ENCODE results near the gene DNAH2.

DNA sequence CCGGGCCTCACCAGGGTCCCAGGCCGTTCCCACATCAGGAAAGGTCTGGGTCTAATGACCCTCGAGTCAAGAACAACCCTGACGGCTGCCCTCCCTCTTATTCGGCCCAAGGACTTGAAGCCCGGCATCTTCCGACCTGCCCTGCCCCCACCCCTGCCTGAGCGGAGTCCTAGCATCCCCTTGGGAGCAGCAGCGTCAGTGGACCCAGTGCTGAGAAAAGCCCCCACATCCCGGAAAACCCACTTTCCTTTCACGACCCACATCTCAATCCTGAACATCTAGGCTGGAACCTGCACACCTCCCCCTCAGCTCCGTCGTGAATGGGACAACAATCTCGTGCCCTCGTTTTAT is 138.1 kb downstream of the DNAH2 start:
- TF ChIP-seq, protein P1, sequence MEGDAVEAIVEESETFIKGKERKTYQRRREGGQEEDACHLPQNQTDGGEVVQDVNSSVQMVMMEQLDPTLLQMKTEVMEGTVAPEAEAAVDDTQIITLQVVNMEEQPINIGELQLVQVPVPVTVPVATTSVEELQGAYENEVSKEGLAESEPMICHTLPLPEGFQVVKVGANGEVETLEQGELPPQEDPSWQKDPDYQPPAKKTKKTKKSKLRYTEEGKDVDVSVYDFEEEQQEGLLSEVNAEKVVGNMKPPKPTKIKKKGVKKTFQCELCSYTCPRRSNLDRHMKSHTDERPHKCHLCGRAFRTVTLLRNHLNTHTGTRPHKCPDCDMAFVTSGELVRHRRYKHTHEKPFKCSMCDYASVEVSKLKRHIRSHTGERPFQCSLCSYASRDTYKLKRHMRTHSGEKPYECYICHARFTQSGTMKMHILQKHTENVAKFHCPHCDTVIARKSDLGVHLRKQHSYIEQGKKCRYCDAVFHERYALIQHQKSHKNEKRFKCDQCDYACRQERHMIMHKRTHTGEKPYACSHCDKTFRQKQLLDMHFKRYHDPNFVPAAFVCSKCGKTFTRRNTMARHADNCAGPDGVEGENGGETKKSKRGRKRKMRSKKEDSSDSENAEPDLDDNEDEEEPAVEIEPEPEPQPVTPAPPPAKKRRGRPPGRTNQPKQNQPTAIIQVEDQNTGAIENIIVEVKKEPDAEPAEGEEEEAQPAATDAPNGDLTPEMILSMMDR (conservative IDR thresholded peaks at IDR 0.05 in 1 of 2, IDR thresholded peaks at IDR 0.05 in 1 of 2; ENCODE audit: extremely low read depth in 1 of 2, insufficient read depth in 1 of 2, low read depth in 1 of 2, low read length in 2 of 2) = no peak
- TF ChIP-seq EZH2 (IDR thresholded peaks at IDR 0.05; ENCODE audit: borderline replicate concordance, low read length) = no peak

Measured in mammary epithelial cell (primary cell).